ENCODE measurements around the gene PLTP.
A peak's percentile ranks its signal among the peaks of the same experiment; 100 is the strongest.

The PLTP gene

GRCh38 chr20:45918779-45919537, 7.0 kb upstream of the PLTP start:
- Histone ChIP-seq H2BK12ac (ENCODE audit: low read length) (no peak overlapping the region), H3K79me2 (ENCODE audit: control insufficient read depth, insufficient read depth, low read length, poor library complexity) (no peaks in the 10 kb centered on the region), H4K8ac (ENCODE audit: low read depth, low read length) (no peak overlapping the region), H2BK5ac (ENCODE audit: low read depth, low read length, poor library complexity) (no peak overlapping the region), H3K4me2 (ENCODE audit: low read length) (no peak overlapping the region), H4K12ac (ENCODE audit: low read depth, low read length) (no peak overlapping the region), H3K36me3 (ENCODE audit: control insufficient read depth in 1 of 2, insufficient read depth in 2 of 2, low read length in 2 of 2) (no peaks in the 10 kb centered on the region), H3K79me1 (ENCODE audit: low read length) (no peaks in the 10 kb centered on the region), H3K27ac (ENCODE audit: low read depth, low read length) (no peak overlapping the region), H4K91ac (ENCODE audit: low read depth, low read length) (no peak overlapping the region), H3K9ac (ENCODE audit: low read length) (no peak overlapping the region), H3K9me3 (ENCODE audit: insufficient read depth, low read depth, low read length) (no peaks in the 10 kb centered on the region), H3K4me1 (ENCODE audit: control insufficient read depth in 1 of 2, insufficient read depth in 2 of 2, low read length in 2 of 2) (no peaks in the 10 kb centered on the region), H2AFZ (ENCODE audit: insufficient read depth, low read length, poor library complexity) (no peak overlapping the region), H3K4ac (ENCODE audit: low read depth, low read length) (no peak overlapping the region), H3K18ac (ENCODE audit: low read length) (no peak overlapping the region), H2AK5ac (ENCODE audit: low read length) (no peak overlapping the region), H2BK120ac (ENCODE audit: insufficient read depth, low read length, poor library complexity) (no peak overlapping the region), H3K14ac (ENCODE audit: low read length) (no peak overlapping the region), H3K4me3 (ENCODE audit: low read depth, low read length) (no peak overlapping the region), H3K23ac (ENCODE audit: low read length) (no peak overlapping the region), H3K27me3 (ENCODE audit: insufficient read depth, low read length) (no peaks in the 10 kb centered on the region)
- peak; percentile 59 to 74 for DNase-seq
- WGBS (ENCODE audit: extremely low coverage, insufficient coverage, insufficient read length) = no CpG with 5 or more reads among the region's 12 CpGs

- Histone ChIP-seq H4K91ac (ENCODE audit: low read depth, low read length) (no peak overlapping the region), H2AFZ (ENCODE audit: insufficient read depth, low read length, poor library complexity) (no peak overlapping the region)
- no CpG with 5 or more reads among the region's 5 CpGs for WGBS (ENCODE audit: extremely low coverage, insufficient coverage, insufficient read length)
Measured at GRCh38 chr20:45918182-45918737, 6.3 kb upstream of the PLTP start.

GRCh38 chr20:45917790-45918141, 5.8 kb upstream of the PLTP start:
- Histone ChIP-seq H3K27ac (ENCODE audit: low read depth, low read length) (no peak overlapping the region), H3K36me3 (ENCODE audit: control insufficient read depth in 1 of 2, insufficient read depth in 2 of 2, low read length in 2 of 2) (no peaks in the 10 kb centered on the region), H3K9ac (ENCODE audit: low read length) (no peak overlapping the region), H2BK12ac (ENCODE audit: low read length) (no peak overlapping the region), H2AK5ac (ENCODE audit: low read length) (no peak overlapping the region), H4K91ac (ENCODE audit: low read depth, low read length) (no peak overlapping the region), H3K27me3 (ENCODE audit: insufficient read depth, low read length) (no peaks in the 10 kb centered on the region), H4K8ac (ENCODE audit: low read depth, low read length) (no peak overlapping the region), H3K18ac (ENCODE audit: low read length) (no peak overlapping the region), H3K23ac (ENCODE audit: low read length) (no peak overlapping the region), H3K9me3 (ENCODE audit: insufficient read depth, low read depth, low read length) (no peaks in the 10 kb centered on the region), H3K4me2 (ENCODE audit: low read length) (no peak overlapping the region), H3K14ac (ENCODE audit: low read length) (no peak overlapping the region), H4K12ac (ENCODE audit: low read depth, low read length) (no peak overlapping the region), H2BK120ac (ENCODE audit: insufficient read depth, low read length, poor library complexity) (no peak overlapping the region), H3K79me1 (ENCODE audit: low read length) (no peaks in the 10 kb centered on the region), H3K4ac (ENCODE audit: low read depth, low read length) (no peak overlapping the region), H2BK5ac (ENCODE audit: low read depth, low read length, poor library complexity) (no peak overlapping the region), H3K79me2 (ENCODE audit: control insufficient read depth, insufficient read depth, low read length, poor library complexity) (no peaks in the 10 kb centered on the region), H2AFZ (ENCODE audit: insufficient read depth, low read length, poor library complexity) (no peak overlapping the region), H3K4me1 (ENCODE audit: control insufficient read depth in 1 of 2, insufficient read depth in 2 of 2, low read length in 2 of 2) (no peaks in the 10 kb centered on the region), H3K4me3 (ENCODE audit: low read depth, low read length) (no peak overlapping the region)
- no CpG with 5 or more reads among the region's 5 CpGs for WGBS (ENCODE audit: extremely low coverage, insufficient coverage, insufficient read length)
- no peak for DNase-seq

More at GRCh38 chr20:45918182-45918737, 6.3 kb upstream of the PLTP start:
- Histone ChIP-seq H2AK5ac (ENCODE audit: low read length) (no peak overlapping the region), H3K23ac (ENCODE audit: low read length) (no peak overlapping the region), H4K8ac (ENCODE audit: low read depth, low read length) (no peak overlapping the region), H3K9me3 (ENCODE audit: insufficient read depth, low read depth, low read length) (no peaks in the 10 kb centered on the region), H3K4me3 (ENCODE audit: low read depth, low read length) (no peak overlapping the region), H3K79me1 (ENCODE audit: low read length) (no peaks in the 10 kb centered on the region), H3K27ac (ENCODE audit: low read depth, low read length) (no peak overlapping the region), H2BK12ac (ENCODE audit: low read length) (no peak overlapping the region), H3K14ac (ENCODE audit: low read length) (no peak overlapping the region), H2BK120ac (ENCODE audit: insufficient read depth, low read length, poor library complexity) (no peak overlapping the region), H3K4me2 (ENCODE audit: low read length) (no peak overlapping the region), H3K9ac (ENCODE audit: low read length) (no peak overlapping the region), H3K79me2 (ENCODE audit: control insufficient read depth, insufficient read depth, low read length, poor library complexity) (no peaks in the 10 kb centered on the region), H3K4ac (ENCODE audit: low read depth, low read length) (no peak overlapping the region), H3K27me3 (ENCODE audit: insufficient read depth, low read length) (no peaks in the 10 kb centered on the region), H3K36me3 (ENCODE audit: control insufficient read depth in 1 of 2, insufficient read depth in 2 of 2, low read length in 2 of 2) (no peaks in the 10 kb centered on the region), H2BK5ac (ENCODE audit: low read depth, low read length, poor library complexity) (no peak overlapping the region), H3K4me1 (ENCODE audit: control insufficient read depth in 1 of 2, insufficient read depth in 2 of 2, low read length in 2 of 2) (no peaks in the 10 kb centered on the region), H3K18ac (ENCODE audit: low read length) (no peak overlapping the region), H4K12ac (ENCODE audit: low read depth, low read length) (no peak overlapping the region)
- no peak for DNase-seq

GRCh38 chr20:45913116-45913515, 1.2 kb upstream of the PLTP start:
- Histone ChIP-seq H3K4me2 (ENCODE audit: low read length) (no peak overlapping the region), H3K23ac (ENCODE audit: low read length) (no peak overlapping the region), H3K18ac (ENCODE audit: low read length) (no peak overlapping the region), H2AK5ac (ENCODE audit: low read length) (no peak overlapping the region), H3K27me3 (ENCODE audit: insufficient read depth, low read length) (no peaks in the 10 kb centered on the region), H3K9ac (ENCODE audit: low read length) (no peak overlapping the region), H4K8ac (ENCODE audit: low read depth, low read length) (no peak overlapping the region), H3K9me3 (ENCODE audit: insufficient read depth, low read depth, low read length) (no peaks in the 10 kb centered on the region), H3K79me2 (ENCODE audit: control insufficient read depth, insufficient read depth, low read length, poor library complexity) (no peaks in the 10 kb centered on the region), H3K79me1 (ENCODE audit: low read length) (peaks cover 10% of the 10 kb centered on the region), H4K91ac (ENCODE audit: low read depth, low read length) (no peak overlapping the region), H3K4me3 (ENCODE audit: low read depth, low read length) (no peak overlapping the region), H3K27ac (ENCODE audit: low read depth, low read length) (no peak overlapping the region), H2BK120ac (ENCODE audit: insufficient read depth, low read length, poor library complexity) (no peak overlapping the region), H2BK12ac (ENCODE audit: low read length) (no peak overlapping the region), H3K4me1 (ENCODE audit: control insufficient read depth in 1 of 2, insufficient read depth in 2 of 2, low read length in 2 of 2) (peaks cover 11% of the 10 kb centered on the region in 2 experiments), H2BK5ac (ENCODE audit: low read depth, low read length, poor library complexity) (no peak overlapping the region), H4K12ac (ENCODE audit: low read depth, low read length) (no peak overlapping the region), H3K14ac (ENCODE audit: low read length) (no peak overlapping the region), H2AFZ (ENCODE audit: insufficient read depth, low read length, poor library complexity) (no peak overlapping the region), H3K4ac (ENCODE audit: low read depth, low read length) (no peak overlapping the region), H3K36me3 (ENCODE audit: control insufficient read depth in 1 of 2, insufficient read depth in 2 of 2, low read length in 2 of 2) (no peaks in the 10 kb centered on the region)
- WGBS (ENCODE audit: extremely low coverage, insufficient coverage, insufficient read length) = no CpG with 5 or more reads among the region's 5 CpGs
- DNase-seq = no peak

All from trophoblast cell (in vitro differentiated cells and primary cell).